Measurements from ENCODE around the gene MECP2. TPM values are rescaled to one million over a fixed set of nuclear protein-coding genes. Genes with fewer than 3 reads are reported as not detected.
A peak's percentile ranks its signal among the peaks of the same experiment; 100 is the strongest.

Gene MECP2
- total and polyA plus RNA-seq, 2 donors from 2014 or later = 14.0 to 74.7 TPM

DNA sequence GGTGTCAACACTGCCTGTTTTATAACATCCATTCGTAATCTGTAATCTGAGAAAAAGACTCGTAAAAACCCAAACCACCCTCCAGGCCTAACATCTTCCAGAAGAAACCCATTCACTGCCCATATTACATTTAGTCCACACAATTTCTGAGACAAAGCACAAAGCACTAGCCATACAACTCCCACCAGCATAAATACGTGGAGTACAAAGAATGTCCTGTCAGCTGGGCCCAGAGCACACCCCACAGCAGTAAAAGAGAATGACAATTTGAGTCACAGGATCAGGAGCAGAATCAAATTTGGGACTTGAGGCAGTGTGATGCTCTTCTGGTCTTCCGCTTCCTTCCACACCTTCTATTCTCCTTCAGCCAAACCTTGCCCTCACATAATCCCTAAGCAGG lies 6.8 kb downstream of the MECP2 start:
- no peak for DNase-seq
- H3K9me3 ChIP-seq (ENCODE audit: control insufficient read depth in 2 of 3, insufficient read depth in 1 of 3, low read length in 3 of 3) = no peaks in the 10 kb centered on the region
- no peaks in the 10 kb centered on the region for H3K36me3 ChIP-seq (ENCODE audit: control insufficient read depth in 2 of 3, insufficient read depth in 3 of 3, low read length in 3 of 3)
- H3K27ac ChIP-seq (ENCODE audit: low read depth in 2 of 2, low read length in 2 of 2) = peak overlapping the region in 1 of 2 donors; percentile 65
- no peak for FAIRE-seq
- H3K4me1 ChIP-seq (ENCODE audit: control insufficient read depth in 2 of 3, insufficient read depth in 2 of 3, low read depth in 1 of 3, low read length in 3 of 3) = peaks cover 0 to 25% (median 13%) of the 10 kb centered on the region in 3 donors
- H3K4me3 ChIP-seq (ENCODE audit: low read length in 3 of 3) = no peak overlapping the region
- TF ChIP-seq, protein P1, sequence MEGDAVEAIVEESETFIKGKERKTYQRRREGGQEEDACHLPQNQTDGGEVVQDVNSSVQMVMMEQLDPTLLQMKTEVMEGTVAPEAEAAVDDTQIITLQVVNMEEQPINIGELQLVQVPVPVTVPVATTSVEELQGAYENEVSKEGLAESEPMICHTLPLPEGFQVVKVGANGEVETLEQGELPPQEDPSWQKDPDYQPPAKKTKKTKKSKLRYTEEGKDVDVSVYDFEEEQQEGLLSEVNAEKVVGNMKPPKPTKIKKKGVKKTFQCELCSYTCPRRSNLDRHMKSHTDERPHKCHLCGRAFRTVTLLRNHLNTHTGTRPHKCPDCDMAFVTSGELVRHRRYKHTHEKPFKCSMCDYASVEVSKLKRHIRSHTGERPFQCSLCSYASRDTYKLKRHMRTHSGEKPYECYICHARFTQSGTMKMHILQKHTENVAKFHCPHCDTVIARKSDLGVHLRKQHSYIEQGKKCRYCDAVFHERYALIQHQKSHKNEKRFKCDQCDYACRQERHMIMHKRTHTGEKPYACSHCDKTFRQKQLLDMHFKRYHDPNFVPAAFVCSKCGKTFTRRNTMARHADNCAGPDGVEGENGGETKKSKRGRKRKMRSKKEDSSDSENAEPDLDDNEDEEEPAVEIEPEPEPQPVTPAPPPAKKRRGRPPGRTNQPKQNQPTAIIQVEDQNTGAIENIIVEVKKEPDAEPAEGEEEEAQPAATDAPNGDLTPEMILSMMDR (IDR thresholded peaks at IDR 0.05; ENCODE audit: borderline replicate concordance, extremely low read depth, insufficient read depth) = no peak
- no peaks in the 10 kb centered on the region for H3K27me3 ChIP-seq (ENCODE audit: control insufficient read depth, insufficient read depth, low read length)
- intact Hi-C loops (cut with DNase I) = no loop called here
- H3K9ac ChIP-seq (ENCODE audit: low read length in 3 of 3) = no peak overlapping the region

DNA sequence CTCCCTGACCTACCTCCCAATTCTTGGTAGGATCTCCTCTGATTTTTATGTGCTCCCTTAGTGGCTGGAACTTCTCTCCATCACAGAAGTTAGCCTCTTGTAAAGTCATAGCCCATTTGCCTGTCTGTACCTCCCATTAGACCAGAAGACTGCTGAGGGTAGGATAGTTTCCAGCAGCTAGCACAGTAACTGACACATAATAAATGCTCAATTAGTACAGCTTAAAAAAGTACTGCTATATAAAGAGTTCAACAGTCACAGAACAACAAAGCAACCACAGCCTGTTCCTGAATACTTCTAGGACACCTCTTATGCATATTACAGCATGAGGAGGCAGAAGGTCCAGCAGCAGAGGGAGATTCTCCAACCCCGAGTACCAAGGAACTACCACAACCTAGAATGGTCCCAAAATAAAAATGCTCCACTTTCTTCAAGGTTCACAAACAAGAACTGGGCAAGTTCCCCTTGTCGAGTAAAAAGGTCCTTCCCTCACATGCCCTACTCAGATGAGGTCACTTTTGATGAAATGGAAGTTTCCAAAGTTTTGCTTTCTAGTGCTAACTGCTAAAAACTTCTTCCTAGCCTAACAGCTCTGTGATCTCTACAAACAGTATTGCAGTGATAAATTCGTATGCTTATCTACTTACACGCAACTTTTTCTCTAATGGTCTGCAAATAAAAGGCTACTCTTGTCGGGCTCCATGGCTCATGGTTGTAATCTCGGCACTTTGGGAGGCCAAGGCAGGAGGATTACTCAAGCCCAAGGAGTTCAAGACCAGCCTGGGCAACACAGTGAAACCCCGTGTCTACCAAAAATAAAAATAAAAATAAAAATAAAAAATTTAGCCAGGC lies 12.8 kb downstream of the MECP2 start:
- Histone ChIP-seq H3K9ac (ENCODE audit: low read length in 3 of 3) (no peak overlapping the region), H3K4me3 (ENCODE audit: low read length in 3 of 3) (no peak overlapping the region), H3K36me3 (ENCODE audit: control insufficient read depth in 2 of 3, insufficient read depth in 3 of 3, low read length in 3 of 3) (no peaks in the 10 kb centered on the region), H3K4me1 (ENCODE audit: control insufficient read depth in 2 of 3, insufficient read depth in 2 of 3, low read depth in 1 of 3, low read length in 3 of 3) (peaks cover 0 to 9% (median 0%) of the 10 kb centered on the region in 3 donors), H3K9me3 (ENCODE audit: control insufficient read depth in 2 of 3, insufficient read depth in 1 of 3, low read length in 3 of 3) (no peaks in the 10 kb centered on the region), H3K27me3 (ENCODE audit: control insufficient read depth, insufficient read depth, low read length) (no peaks in the 10 kb centered on the region), H3K27ac (ENCODE audit: low read depth in 2 of 2, low read length in 2 of 2) (no peak overlapping the region)
- no peak for DNase-seq
- FAIRE-seq = no peak
- intact Hi-C loops (cut with DNase I) = no loop called here
- TF ChIP-seq, protein P1 (IDR thresholded peaks at IDR 0.05; ENCODE audit: borderline replicate concordance, extremely low read depth, insufficient read depth) = no peak

DNA sequence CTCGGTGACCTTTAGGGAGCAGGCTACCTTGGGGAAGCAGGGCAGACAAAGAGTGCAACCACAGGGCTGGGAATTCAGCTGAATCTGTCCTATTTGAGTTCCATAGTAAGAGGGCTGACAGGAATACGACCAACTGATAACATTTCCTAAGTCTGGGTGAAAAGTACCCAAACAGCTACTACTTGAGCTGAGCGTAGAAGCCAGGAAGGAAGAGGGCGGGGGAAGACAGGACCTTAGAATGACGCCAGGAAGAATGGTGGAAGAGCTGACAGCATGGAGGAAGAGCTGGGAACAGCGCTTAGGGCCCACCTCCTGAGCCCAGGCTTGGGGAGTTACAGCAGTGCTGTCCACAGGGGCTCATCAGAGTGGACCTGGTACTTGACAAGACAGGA lies 14.4 kb downstream of the MECP2 start:
- Histone ChIP-seq H3K27me3 (ENCODE audit: control insufficient read depth, insufficient read depth, low read length) (no peaks in the 10 kb centered on the region), H3K4me3 (ENCODE audit: low read length in 3 of 3) (no peak overlapping the region), H3K9ac (ENCODE audit: low read length in 3 of 3) (no peak overlapping the region), H3K9me3 (ENCODE audit: control insufficient read depth in 2 of 3, insufficient read depth in 1 of 3, low read length in 3 of 3) (no peaks in the 10 kb centered on the region), H3K4me1 (ENCODE audit: control insufficient read depth in 2 of 3, insufficient read depth in 2 of 3, low read depth in 1 of 3, low read length in 3 of 3) (peaks cover 0 to 9% (median 0%) of the 10 kb centered on the region in 3 donors), H3K36me3 (ENCODE audit: control insufficient read depth in 2 of 3, insufficient read depth in 3 of 3, low read length in 3 of 3) (no peaks in the 10 kb centered on the region), H3K27ac (ENCODE audit: low read depth in 2 of 2, low read length in 2 of 2) (peak overlapping the region; percentile 11 to 48)
- TF ChIP-seq, protein P1 (IDR thresholded peaks at IDR 0.05; ENCODE audit: borderline replicate concordance, extremely low read depth, insufficient read depth) = no peak
- intact Hi-C loops (cut with DNase I) = no loop called here
- DNase-seq = peak in 1 of 5 donors; percentile 33
- FAIRE-seq = no peak

Measured in kidney (tissue), 14 donors.